GM12891 (cell line): ENCODE measurements around the gene IDH2.
A peak's percentile ranks its signal among the peaks of the same experiment; 100 is the strongest.

ENCODE experiments used
- DNase-seq: peaks from one replicate; pipeline ENCODE4 v3.0.0; 2011; ENCODE audit warnings: low spot score; ENCODE audit not compliant: insufficient read length
- FAIRE-seq: peaks from 2 replicates; lab custom pipeline; 2011; peaks lifted over from hg19 to GRCh38; lab: Jason Lieb, UNC
- PAX5 ChIP-seq: IDR thresholded peaks from 2 replicates; pipeline ENCODE4 v1.6.1; 2011; ENCODE audit warnings: low read length, moderate library complexity, mild to moderate bottlenecking; ENCODE audit not compliant: insufficient read depth, severe bottlenecking
- POLR2A ChIP-seq: IDR thresholded peaks from 2 replicates; pipeline ENCODE4 v1.6.1; 2011; ENCODE audit warnings: low read depth, low read length, control low read depth
- POLR2AphosphoS5 ChIP-seq: IDR thresholded peaks from 2 replicates; pipeline ENCODE4 v1.6.1; 2011; ENCODE audit warnings: low read depth, low read length, control low read depth
- POU2F2 ChIP-seq: IDR thresholded peaks from 2 replicates; pipeline ENCODE4 v1.6.1; 2011; ENCODE audit warnings: low read depth, mild to moderate bottlenecking, control low read depth, low read length, moderate library complexity
- SPI1 ChIP-seq: IDR thresholded peaks from 2 replicates; pipeline ENCODE4 v1.6.1; 2011; ENCODE audit warnings: low read depth, low read length, control low read depth
- TAF1 ChIP-seq: IDR thresholded peaks from 2 replicates; pipeline ENCODE4 v1.6.1; 2011; ENCODE audit warnings: low read depth, low read length, control low read depth

Gene IDH2

DNA sequence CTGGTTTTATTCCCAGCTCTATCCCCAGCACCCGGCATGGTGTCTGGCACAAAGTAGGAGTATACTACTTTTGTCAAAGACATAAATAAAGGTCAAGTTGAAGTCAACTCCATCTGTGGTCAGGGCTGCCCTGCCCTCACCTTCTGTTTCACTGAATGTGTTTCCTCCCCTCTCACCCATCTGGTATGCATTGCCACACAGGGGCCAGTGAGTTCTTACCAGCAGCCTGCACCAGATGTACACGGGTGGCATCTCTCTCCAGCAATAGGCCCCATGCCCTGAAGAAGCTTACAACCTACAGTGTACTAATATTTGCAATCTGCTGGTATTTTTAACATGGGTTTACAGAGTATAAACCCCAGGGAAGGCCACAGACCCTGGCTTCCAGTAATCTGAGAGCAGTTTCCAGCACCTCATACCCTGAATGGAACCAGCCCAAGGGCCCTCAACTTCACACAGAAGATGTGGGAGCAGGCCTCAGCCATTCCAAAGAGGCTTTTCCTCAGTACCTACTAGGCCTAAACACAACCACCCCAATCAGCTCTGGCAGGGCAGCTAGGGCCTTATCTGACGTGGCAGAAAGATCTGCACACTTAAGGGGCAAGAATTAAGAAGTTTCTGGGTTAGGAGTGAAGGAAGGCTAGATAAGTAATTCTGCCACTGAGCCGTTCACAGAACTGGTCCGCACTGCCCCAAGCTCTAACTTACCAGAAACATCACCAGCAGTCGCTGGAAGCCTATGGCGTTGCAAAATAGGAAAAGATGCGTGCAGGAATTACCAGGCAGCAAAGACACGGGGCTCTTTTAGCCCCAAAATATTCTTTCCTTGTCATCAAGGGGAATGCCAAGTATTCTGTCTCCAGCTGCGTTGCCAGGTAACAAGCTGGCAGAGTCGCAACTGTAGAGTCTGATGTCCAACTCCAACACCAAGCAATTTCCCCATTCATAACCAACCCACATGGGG is 2.1 kb downstream of the IDH2 start:
- TF ChIP-seq PAX5: no peak
- no peak for TF ChIP-seq POLR2A
- no peak for TF ChIP-seq TAF1
- no peak for TF ChIP-seq POLR2AphosphoS5
- no peak for TF ChIP-seq SPI1
- TF ChIP-seq POU2F2: no peak
- no peak for DNase-seq
- FAIRE-seq: peak; percentile 45

DNA sequence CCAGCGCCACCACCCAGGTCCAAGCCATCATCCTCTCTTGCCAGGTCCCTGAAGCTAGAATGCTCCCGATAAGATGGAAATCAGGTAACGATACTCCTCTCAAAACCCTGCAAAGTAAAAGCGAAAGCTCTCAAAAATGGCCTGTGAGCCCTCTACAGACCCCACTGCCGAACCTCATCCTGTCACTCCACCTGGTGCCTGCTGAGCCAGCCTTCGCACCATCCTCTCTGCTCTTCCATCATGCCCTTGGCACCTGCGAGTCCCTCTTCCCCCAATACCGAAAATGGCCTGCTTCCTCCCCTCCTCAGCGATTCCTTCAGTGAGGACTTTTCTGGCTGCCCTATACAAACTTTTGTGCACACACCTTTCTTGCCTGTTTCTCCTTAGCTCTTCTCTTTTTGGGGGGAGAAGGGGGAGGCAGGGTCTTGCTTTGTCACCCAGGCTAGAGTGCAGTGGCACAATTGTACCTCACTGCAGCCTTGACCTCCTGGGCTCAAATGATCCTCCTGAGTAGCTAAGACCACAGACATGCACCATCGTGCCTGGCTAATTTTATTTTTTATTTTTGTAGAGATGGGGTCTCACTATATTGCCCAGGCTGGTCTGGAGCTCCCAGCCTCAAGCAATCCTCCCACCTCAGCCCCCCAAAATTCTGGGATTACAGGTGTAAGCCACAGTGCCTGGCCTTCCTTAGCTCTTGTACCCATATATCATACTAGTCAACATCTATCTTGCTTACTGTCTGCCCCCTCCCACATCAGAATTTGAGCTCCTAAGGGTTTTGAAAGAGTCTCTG is 3.0 kb downstream of the IDH2 start:
- DNase-seq (no peak), FAIRE-seq (peak; percentile 75)
- TF ChIP-seq POLR2AphosphoS5: 0 out of 2 replicates have a peak, but pooled peaks have one; percentile 18
- no peak for TF ChIP-seq PAX5
- TF ChIP-seq SPI1: no peak

DNA sequence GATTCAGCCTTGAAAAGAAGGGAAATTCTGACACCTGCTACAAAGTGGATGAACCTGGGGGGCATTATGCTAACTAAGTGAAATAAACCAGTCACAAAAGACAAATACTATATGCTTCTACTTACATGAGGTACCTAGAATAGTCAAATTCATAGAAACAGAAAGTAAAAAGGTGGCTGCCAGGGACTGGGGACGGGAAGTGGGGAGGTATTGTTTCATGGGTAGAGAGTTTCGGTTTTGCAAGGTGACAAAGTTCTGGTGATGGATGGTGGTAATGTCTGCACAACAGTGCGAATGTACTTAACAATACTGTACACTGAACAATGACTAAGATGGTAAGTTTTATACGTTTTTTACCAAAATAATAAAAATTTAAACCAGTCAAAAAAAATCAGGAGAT is 4.8 kb downstream of the IDH2 start:
- FAIRE-seq (peak; percentile 69), DNase-seq (no peak)
- TF ChIP-seq POLR2A: no peak
- TF ChIP-seq PAX5: no peak
- no peak for TF ChIP-seq TAF1
- peak; percentile 93 for TF ChIP-seq SPI1
- 0 out of 2 replicates have a peak, but pooled peaks have one; percentile 25 for TF ChIP-seq POU2F2
- no peak for TF ChIP-seq POLR2AphosphoS5

DNA sequence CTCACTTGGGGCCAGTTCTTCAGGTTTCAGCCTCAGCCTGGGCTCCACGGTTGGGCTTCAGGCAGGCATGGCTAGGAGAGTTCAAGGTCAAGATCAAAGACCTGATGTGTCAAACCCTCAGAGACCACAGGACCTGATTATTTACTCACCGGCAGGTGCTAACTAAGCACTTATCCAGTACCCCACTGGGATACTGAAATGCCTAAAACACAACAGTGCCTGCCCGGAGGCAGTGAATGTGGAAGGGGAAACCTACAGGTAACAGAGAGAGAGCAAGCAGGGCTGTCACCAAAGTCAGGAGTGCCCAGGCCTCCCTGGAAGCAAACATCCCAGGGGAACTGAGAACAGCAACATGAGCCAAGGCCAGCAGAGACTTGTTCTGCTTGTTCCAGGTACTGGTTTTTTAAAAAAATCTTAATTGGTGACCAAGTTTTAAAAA is 6.7 kb downstream of the IDH2 start:
- FAIRE-seq (no peak), DNase-seq (no peak)
- TF ChIP-seq POLR2AphosphoS5: no peak
- TF ChIP-seq POU2F2: no peak
- TF ChIP-seq POLR2A: no peak
- peak; percentile 11; the same call in 1 of the 2 replicates for TF ChIP-seq SPI1
- TF ChIP-seq TAF1: no peak
- TF ChIP-seq PAX5: no peak

DNA sequence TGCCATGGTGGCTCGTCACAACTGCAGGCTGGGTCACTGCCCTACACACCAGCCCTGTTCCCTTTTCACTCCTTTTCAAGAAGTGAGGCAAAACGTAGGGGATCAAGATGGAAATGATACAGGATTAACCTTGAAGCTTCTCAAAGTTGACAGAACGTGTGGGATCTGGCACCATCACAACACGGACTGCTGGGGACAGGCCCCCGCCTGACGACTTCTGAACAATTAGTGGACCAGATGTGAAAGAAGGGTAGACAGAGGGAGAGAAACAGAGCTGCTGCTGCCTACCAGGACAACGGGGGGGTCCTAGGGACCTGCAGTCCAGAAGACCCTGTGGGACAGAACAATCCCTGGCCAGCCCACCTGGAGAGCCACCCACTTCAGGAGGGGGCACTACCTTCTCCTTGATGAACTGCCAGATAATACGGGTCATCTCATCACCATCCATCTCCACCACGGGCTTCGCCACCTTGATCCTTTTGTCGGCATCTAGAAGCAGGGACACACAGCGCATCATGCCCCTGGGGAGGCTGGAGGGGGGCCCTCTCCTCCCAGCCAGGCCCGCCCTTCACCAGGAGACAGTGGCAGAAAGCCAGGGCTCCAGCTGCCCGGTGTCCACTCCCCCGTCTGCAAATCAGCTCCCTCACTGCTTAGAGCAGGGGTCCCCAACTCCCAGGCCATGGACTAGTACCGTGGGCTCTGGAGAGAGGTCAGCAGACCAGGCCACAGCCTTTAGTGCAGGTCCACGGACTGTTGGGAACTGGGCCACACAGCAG is 10.9 kb downstream of the IDH2 start:
- FAIRE-seq (no peak), DNase-seq (no peak)
- TF ChIP-seq POLR2AphosphoS5 (no peak), POLR2A (no peak), POU2F2 (no peak), PAX5 (no peak), SPI1 (no peak), TAF1 (no peak)

DNA sequence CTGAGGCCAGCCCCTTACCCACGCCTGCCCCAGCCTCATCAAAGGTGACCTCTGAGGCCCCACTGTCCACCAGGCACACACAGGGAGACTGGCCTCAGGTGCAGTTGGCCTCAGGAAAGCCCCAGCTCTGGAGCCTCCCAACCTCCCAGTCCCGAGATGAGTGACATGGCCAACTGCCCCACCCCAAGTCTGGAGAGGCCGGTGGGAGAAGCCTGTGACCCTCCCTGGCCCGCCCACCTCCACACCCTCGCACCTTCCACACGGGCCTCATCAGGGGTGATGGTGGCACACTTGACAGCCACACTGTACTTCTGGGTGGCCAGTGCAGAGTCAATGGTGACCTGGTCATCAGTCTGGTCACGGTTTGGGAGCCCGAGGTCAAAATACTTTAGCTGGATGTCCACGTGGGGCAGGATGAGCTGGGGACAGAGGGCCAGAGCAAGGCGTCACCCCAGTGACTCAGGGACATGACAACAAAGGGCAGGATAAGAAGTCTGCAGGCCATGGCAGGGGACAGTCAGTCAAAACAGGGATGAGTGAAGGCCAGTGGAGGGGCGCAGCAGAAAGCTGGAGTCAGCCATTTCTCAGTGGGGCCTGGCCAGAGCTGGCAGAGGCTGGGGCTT is 11.9 kb downstream of the IDH2 start:
- TF ChIP-seq PAX5 (no peak), TAF1 (no peak)
- FAIRE-seq (no peak), DNase-seq (no peak)

DNA sequence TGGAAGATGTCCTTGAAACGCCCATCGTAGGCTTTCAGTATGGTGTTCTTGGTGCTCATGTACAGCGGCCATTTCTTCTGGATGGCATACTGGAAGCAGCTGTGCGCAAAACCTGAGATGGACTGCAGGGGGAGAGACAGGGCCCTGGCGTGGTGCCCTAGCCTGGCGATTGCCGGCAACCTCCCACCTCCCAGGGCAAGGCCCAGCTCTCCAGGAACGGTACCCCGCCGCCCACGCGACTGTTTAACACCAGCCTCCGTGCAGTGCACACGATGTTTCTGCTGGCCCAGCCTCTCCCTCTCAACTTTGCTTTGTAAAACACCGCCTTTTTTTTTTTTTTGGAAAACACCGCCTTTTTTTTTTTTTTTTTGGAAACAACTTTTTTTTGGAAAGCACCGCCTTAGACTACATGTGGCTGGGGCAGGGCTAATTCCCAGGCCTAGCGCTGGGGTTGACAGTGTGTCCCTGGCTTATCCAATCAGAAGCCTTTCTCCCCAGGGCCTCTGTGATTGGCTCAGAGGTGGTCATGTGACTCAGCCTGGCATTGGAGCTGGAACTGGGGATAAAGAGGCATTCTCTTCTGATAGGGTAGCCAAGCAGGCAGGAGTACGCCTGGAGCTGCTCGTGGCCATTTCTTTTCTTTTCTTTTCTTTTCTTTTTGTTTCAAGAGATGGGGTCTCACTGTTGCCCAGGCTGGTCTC is 14.7 kb downstream of the IDH2 start:
- FAIRE-seq: no peak
- DNase-seq: no peak
- TF ChIP-seq POLR2AphosphoS5: no peak
- TF ChIP-seq SPI1: no peak
- no peak for TF ChIP-seq TAF1
- no peak for TF ChIP-seq PAX5

DNA sequence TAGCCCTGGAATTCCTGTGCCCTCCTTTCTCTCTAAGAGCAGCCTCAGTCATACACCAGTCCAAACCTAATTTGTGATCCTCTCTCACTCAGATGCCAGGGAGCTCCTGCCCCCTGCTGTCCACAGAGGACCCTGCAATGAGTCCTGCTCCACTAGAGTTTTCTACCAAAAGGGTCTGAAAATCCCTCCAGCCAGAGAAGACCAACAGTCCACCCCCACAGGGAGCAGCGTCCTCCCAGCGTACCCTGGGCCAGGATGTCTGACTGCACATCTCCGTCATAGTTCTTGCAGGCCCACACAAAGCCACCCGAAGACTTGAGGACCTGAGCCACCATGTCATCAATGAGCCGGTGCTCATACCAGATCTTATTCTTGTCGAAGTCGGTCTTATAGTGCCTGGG is 15.4 kb downstream of the IDH2 start:
- peak; percentile 69 for FAIRE-seq
- peak; percentile 73 for DNase-seq
- no peak for TF ChIP-seq POLR2AphosphoS5
